GM13977 (cell line): ENCODE measurements around the gene GPX2.
"Not testable (repeated sequence)": the region's sequence is repeated elsewhere in the genome, so short reads cannot be mapped to it uniquely, and the experiment has no call there.

Experiments
- DNase-seq: peaks from one replicate; pipeline ENCODE4 v3.0.0; 2012; ENCODE audit warnings: low spot score
- in situ Hi-C: fragments of 300-500 bp; cut with MboI; formaldehyde crosslinking; loops from one replicate; pipeline ENCODE4 v1.12.0; 2022; ENCODE audit warnings: low sequenced_read_pairs, low pct_unique_long_range_greater_than_20kb, mixed read lengths, inconsistent platforms; ENCODE audit not compliant: unreplicated experiment
- TF ChIP-seq, protein P1 (sequence below): IDR thresholded peaks from 2 replicates; pipeline ENCODE4 v1.5.1; 2012; ENCODE audit warnings: mild to moderate bottlenecking, control low read depth; ENCODE audit not compliant: insufficient read depth; ENCODE audit errors: extremely low read depth, missing control alignments

GPX2 gene

DNA sequence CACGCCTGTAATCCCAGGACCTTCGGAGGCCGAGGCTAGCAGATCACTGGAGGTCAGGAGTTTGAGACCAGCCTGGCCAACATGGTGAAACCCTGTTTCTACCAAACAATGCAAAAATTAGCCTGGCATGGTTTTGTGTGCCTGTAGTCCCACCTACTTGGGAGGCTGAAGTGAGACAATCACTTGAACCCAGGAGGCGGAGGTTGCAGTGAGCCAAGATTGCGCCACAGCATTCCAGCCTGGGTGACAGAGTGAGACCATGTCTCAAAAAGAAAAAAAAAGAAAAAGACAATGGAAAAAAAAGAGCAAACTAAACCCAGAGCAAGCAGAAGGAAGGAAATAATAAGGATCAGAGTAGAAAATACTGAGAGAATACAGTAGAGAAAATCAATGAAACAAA, 22.9 kb downstream of the GPX2 start:
- TF ChIP-seq, protein P1, sequence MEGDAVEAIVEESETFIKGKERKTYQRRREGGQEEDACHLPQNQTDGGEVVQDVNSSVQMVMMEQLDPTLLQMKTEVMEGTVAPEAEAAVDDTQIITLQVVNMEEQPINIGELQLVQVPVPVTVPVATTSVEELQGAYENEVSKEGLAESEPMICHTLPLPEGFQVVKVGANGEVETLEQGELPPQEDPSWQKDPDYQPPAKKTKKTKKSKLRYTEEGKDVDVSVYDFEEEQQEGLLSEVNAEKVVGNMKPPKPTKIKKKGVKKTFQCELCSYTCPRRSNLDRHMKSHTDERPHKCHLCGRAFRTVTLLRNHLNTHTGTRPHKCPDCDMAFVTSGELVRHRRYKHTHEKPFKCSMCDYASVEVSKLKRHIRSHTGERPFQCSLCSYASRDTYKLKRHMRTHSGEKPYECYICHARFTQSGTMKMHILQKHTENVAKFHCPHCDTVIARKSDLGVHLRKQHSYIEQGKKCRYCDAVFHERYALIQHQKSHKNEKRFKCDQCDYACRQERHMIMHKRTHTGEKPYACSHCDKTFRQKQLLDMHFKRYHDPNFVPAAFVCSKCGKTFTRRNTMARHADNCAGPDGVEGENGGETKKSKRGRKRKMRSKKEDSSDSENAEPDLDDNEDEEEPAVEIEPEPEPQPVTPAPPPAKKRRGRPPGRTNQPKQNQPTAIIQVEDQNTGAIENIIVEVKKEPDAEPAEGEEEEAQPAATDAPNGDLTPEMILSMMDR: no peak
- in situ Hi-C loops: no loop called here
- DNase-seq: no peak

DNA sequence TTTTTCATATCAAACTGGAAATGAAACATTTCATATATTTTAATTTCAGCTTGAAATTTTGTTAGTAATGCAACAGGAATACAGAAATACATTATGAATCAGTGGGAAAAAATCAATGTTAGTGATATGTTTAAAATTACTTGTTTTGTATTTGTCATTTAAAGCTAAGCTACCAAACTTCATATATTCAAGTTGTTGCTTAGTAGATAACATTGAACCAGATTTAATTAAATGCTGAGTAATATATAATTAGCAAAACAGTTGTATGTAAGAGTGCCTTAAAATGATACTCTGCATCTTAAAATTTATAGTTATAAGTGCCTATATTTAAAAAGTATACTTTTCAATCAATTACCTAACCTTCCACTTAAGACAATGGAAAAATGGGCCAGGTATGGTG, 23.3 kb downstream of the GPX2 start:
- no peak for DNase-seq
- in situ Hi-C loops: no loop called here
- TF ChIP-seq, protein P1: no peak

DNA sequence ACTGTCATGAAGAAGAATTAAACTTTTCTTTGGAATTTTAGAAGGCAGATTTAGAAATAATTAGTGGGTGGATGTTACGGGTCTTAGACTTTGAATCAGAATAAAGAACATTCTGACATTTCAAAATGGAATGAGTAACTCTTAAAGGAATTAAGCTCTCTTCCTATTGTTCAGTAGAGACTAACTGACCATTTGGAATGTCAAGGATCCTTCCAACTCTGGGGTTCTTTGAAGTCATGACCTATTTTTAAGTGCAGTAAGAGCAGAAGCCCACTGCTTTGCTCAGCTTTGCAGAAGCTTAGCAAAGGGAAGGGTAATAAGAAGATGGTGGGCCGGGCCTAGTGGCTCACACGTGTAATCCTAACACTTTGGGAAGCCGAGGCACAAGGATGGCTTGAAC, 24.3 kb downstream of the GPX2 start:
- in situ Hi-C loops: no loop called here
- TF ChIP-seq, protein P1: no peak
- no peak for DNase-seq

DNA sequence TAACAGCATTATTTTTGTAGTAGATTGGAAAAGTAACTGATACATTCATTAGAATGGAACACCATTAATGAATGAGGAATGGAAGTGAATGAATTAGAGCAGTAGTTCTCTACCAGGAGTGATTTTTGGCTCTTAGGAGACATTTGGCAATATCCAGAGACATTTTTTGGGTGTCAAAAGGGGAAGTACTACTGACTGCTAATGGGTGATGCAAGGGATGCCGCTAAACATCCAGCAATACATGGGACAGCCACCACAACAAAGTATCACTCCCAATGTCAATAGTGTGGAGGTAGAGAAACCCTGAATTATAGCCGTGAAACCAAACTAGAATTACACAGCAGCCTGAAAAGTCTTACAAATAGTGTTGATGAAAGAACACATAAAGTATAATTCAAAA, 26.7 kb downstream of the GPX2 start:
- no peak for DNase-seq
- TF ChIP-seq, protein P1: no peak
- in situ Hi-C loops: no loop called here

GRCh38 chr14:64915029-64915424, 27.5 kb downstream of the GPX2 start:
- no peak for DNase-seq
- TF ChIP-seq, protein P1: no peak
- in situ Hi-C loops: no loop called here

DNA sequence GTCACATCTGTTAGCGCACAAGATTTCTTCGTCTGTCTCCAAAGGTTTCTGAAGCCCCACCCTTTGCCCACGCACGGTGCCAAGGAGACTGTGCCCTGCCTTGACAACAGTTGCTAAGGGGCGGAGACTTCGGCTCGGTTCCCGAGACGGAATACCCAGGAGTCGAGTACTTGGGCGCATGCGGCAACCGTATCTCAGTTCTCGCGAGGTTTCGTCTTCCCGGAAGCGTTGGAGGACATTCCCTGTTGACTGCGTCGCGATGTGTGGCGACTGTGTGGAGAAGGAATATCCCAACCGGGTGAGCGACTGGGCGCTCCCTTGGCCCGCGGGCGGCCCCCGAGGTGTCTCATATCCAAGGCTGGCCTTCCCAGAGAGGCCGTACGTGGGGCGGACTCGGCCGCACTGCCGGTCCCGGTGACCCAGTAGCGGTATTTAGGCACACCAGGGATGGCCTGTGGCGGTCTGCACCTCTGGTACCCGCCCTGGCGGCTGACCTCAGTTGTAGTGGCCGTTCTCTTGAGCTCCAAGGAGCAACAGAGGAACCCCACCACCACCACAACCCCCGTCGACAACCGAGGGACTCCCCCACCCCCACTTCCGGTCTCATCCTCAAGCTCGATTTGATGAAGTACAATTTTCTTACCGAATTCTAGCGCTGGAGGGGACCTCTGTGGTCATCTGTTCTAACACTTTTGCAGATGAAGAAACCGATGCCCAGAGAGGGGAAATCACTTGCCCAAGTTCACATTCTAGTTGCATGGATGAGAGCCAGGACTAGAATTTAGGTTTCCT, 28.1 kb downstream of the GPX2 start, which contains the start of gene CHURC1:
Gene CHURC1 (plus strand): TSS at position 219 of the 792 bp plus-strand sequence. CDS start 41 bp downstream, at position 260.
- in situ Hi-C loops: no loop called here
- TF ChIP-seq, protein P1: no peak
- DNase-seq: peak; percentile 84

DNA sequence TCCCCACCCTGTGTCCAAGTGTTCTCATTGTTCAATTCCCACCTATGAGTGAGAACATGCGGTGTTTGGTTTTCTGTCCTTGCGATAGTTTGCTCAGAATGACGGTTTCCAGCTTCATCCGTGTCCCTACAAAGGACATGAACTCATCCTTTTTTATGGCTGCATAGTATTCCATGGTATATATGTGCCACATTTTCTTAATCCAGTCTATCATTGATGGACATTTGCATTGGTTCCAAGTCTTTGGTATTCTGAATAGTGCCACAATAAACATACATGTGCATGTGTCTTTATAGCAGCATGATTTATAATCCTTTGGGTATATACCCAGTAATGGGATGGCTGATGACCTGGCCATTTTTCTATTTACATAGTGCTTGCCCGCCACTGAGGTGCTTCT, 29.1 kb downstream of the GPX2 start:
- DNase-seq, in situ Hi-C loops: not testable (repeated sequence)
